ENCODE data around the gene IGFBP4. TPM values are rescaled to one million over a fixed set of nuclear protein-coding genes. Genes with fewer than 3 reads are reported as not detected.

The IGFBP4 gene
- total and polyA plus RNA-seq, 2 of the 13 experiments (the other 11 are each of a cell fraction or from before 2014, with no cell fraction given): 4.1 to 49.0 TPM

- no peak overlapping the region for H2AFZ ChIP-seq (ENCODE audit: low read length)
- ChIA-PET POLR2A (no interaction called here), CTCF (ENCODE audit: low intra/inter-chr PET ratio, low total read pairs) (no interaction called here)
- BruUV-seq (replicated peaks): no TSS peak
- no peak overlapping the region for H3K27ac ChIP-seq (ENCODE audit: extremely low read length, insufficient read depth, low read length)
- no peaks in the 10 kb centered on the region for H3K79me2 ChIP-seq (ENCODE audit: insufficient read depth, low read length)
- TF ChIP-seq MLLT10 (CRISPR knock-in tag; IDR thresholded peaks at IDR 0.05): no peak
- no peak for TF ChIP-seq PAX8 (CRISPR knock-in tag; IDR thresholded peaks at IDR 0.05; ENCODE audit: borderline replicate concordance)
- no peak for TF ChIP-seq ZNF430 (CRISPR knock-in tag; IDR thresholded peaks at IDR 0.05)
- no peak for TF ChIP-seq ZNF446 (CRISPR knock-in tag; IDR thresholded peaks at IDR 0.05)
- intact Hi-C loops (cut with micrococcal nuclease; ENCODE audit: unreplicated experiment): no loop called here
- no peaks in the 10 kb centered on the region for H4K20me1 ChIP-seq (ENCODE audit: insufficient read depth, low read length)
- no peak for ATAC-seq
- DNase-seq (ENCODE audit: low spot score): no peak
- H3K9me3 ChIP-seq (ENCODE audit: low read length): no peaks in the 10 kb centered on the region
- H3K4me2 ChIP-seq (ENCODE audit: low read depth, low read length): no peak overlapping the region
- WGBS (ENCODE audit: low lambda C conversion rate): 70% methylated on average over 6 of the region's 6 CpGs
- no peak overlapping the region for H3K4me3 ChIP-seq (replicated peaks in 1 of 3; ENCODE audit: insufficient read depth in 1 of 3, low read depth in 2 of 3, low read length in 3 of 3)
- H3K27me3 ChIP-seq (ENCODE audit: control insufficient read depth in 1 of 2, insufficient read depth in 2 of 2, low read length in 2 of 2): no peaks in the 10 kb centered on the region
- H3K9ac ChIP-seq (ENCODE audit: insufficient read depth, low read depth, low read length): no peak overlapping the region
- no peaks in the 10 kb centered on the region for H3K36me3 ChIP-seq (replicated peaks in 1 of 2; ENCODE audit: control insufficient read depth in 1 of 2, insufficient read depth in 2 of 2, low read length in 2 of 2)
- in situ Hi-C loops (cut with HindIII; ENCODE audit: extremely low pct_ligation_motif_present, low pct_unique_long_range_greater_than_20kb): no loop called here
- peaks cover 63% of the 10 kb centered on the region for H3K4me1 ChIP-seq (ENCODE audit: insufficient read depth, low read length)
- FAIRE-seq: no peak
Measured at GRCh38 chr17:40482722-40483121, 39.5 kb downstream of the IGFBP4 start.

GRCh38 chr17:40483679-40484078, 40.4 kb downstream of the IGFBP4 start:
- intact Hi-C loops (cut with micrococcal nuclease; ENCODE audit: unreplicated experiment): no loop called here
- in situ Hi-C loops (cut with HindIII; ENCODE audit: extremely low pct_ligation_motif_present, low pct_unique_long_range_greater_than_20kb): no loop called here
- POLR2A ChIA-PET: interaction anchor here (1.0 kb wide), 1 partner anchor 12 kb away, joined by 3 read pairs; no protein-coding TSS in a partner anchor

More at GRCh38 chr17:40483679-40484078, 40.4 kb downstream of the IGFBP4 start:
- Histone ChIP-seq H3K79me2 (ENCODE audit: insufficient read depth, low read length) (no peaks in the 10 kb centered on the region), H3K27ac (ENCODE audit: extremely low read length, insufficient read depth, low read length) (no peak overlapping the region), H4K20me1 (ENCODE audit: insufficient read depth, low read length) (no peaks in the 10 kb centered on the region), H2AFZ (ENCODE audit: low read length) (no peak overlapping the region), H3K36me3 (replicated peaks in 1 of 2; ENCODE audit: control insufficient read depth in 1 of 2, insufficient read depth in 2 of 2, low read length in 2 of 2) (no peaks in the 10 kb centered on the region), H3K9ac (ENCODE audit: insufficient read depth, low read depth, low read length) (no peak overlapping the region), H3K9me3 (ENCODE audit: low read length) (no peaks in the 10 kb centered on the region), H3K4me2 (ENCODE audit: low read depth, low read length) (no peak overlapping the region), H3K27me3 (ENCODE audit: control insufficient read depth in 1 of 2, insufficient read depth in 2 of 2, low read length in 2 of 2) (no peaks in the 10 kb centered on the region), H3K4me1 (ENCODE audit: insufficient read depth, low read length) (peaks cover 63% of the 10 kb centered on the region), H3K4me3 (replicated peaks in 1 of 3; ENCODE audit: insufficient read depth in 1 of 3, low read depth in 2 of 3, low read length in 3 of 3) (no peak overlapping the region)
- TF ChIP-seq ZNF3 (CRISPR knock-in tag; IDR thresholded peaks at IDR 0.05) (peak; percentile 85), BRCA1 (CRISPR knock-in tag; IDR thresholded peaks at IDR 0.05) (no peak), MAFF (IDR thresholded peaks at IDR 0.05; ENCODE audit: low read depth, low read length) (no peak)
- no TSS peak for BruUV-seq (replicated peaks)
- DNase-seq (ENCODE audit: low spot score) (no peak), ATAC-seq (no peak), FAIRE-seq (no peak)
- 61% methylated on average over 4 of the region's 4 CpGs for WGBS (ENCODE audit: low lambda C conversion rate)
- CTCF ChIA-PET (ENCODE audit: low intra/inter-chr PET ratio, low total read pairs): no interaction called here

Data from HepG2 (cell line).